OCI-LY7 (cell line): ENCODE results near the gene ACER2. TPM values are rescaled to one million over a fixed set of nuclear protein-coding genes. Genes with fewer than 3 reads are reported as not detected.

Experiments
- BruUV-seq: library from RNA; stranded (reverse); fragments of 400-500 nt; replicated peaks from 2 replicates; lab custom pipeline; 2021; lab: Mats Ljungman, UMichigan
- CTCF ChIA-PET: fragments of 300-600 bp; sonication (Branson Sonifier 250); formaldehyde crosslinking; loops from one replicate; lab custom pipeline; 2022; ENCODE audit warnings: antibody characterized with exemption; ENCODE audit not compliant: unreplicated experiment; lab: Charles Lee
- POLR2A ChIA-PET: fragments of 300-600 bp; sonication (Branson Sonifier 250); formaldehyde crosslinking; loops from one replicate; lab custom pipeline; 2022; ENCODE audit warnings: antibody characterized with exemption; lab: Charles Lee
- DNase-seq: peaks from one replicate; pipeline ENCODE4 v3.0.0-alpha.2; 2015; ENCODE audit warnings: low spot score
- H2AFZ ChIP-seq: fragments of 200-600 bp; sonication (generic), shearing (Covaris generic); 2 replicates; pipeline ENCODE4 v1.6.1; 2014; ENCODE audit warnings: mild to moderate bottlenecking, antibody characterized with exemption, low read length, moderate library complexity
- H3K27ac ChIP-seq: fragments of 200-600 bp; sonication (generic); 2 replicates; pipeline ENCODE4 v1.5.1; 2014; ENCODE audit warnings: mixed run types, low read depth, mild to moderate bottlenecking, moderate library complexity, low read length, inconsistent platforms; ENCODE audit not compliant: poor library complexity, severe bottlenecking
- H3K36me3 ChIP-seq: fragments of 200-600 bp; sonication (generic); 2 replicates; pipeline ENCODE4 v1.6.1; 2014; ENCODE audit warnings: mild to moderate bottlenecking, antibody characterized with exemption, low read length, moderate library complexity, mixed read lengths; ENCODE audit not compliant: insufficient read depth
- H3K4me1 ChIP-seq: fragments of 200-600 bp; sonication (generic); 2 replicates; pipeline ENCODE4 v1.5.1; 2014; ENCODE audit warnings: mild to moderate bottlenecking, low read length; ENCODE audit not compliant: insufficient read depth, poor library complexity, severe bottlenecking
- H3K4me2 ChIP-seq: fragments of 200-600 bp; sonication (generic); 2 replicates; pipeline ENCODE4 v1.6.1; 2014; ENCODE audit warnings: mild to moderate bottlenecking, low read length
- H3K4me3 ChIP-seq: fragments of 200-600 bp; sonication (generic); 2 replicates; pipeline ENCODE4 v1.5.1; 2014; ENCODE audit warnings: mild to moderate bottlenecking, low read depth, low read length; ENCODE audit not compliant: poor library complexity, severe bottlenecking
- H3K79me2 ChIP-seq: fragments of 200-600 bp; sonication (generic); 2 replicates; pipeline ENCODE4 v1.6.1; 2016; ENCODE audit warnings: low read depth, mild to moderate bottlenecking, low read length, moderate library complexity, mixed read lengths; ENCODE audit not compliant: insufficient read depth
- H3K9me2 ChIP-seq: fragments of 200-600 bp; sonication (generic); 2 replicates; pipeline ENCODE4 v1.6.1; 2016; ENCODE audit warnings: mild to moderate bottlenecking, low read length, mixed read lengths; ENCODE audit not compliant: insufficient read depth
- H3K9me3 ChIP-seq: fragments of 200-600 bp; sonication (generic); 2 replicates; pipeline ENCODE4 v1.6.1; 2014; ENCODE audit warnings: mild to moderate bottlenecking, mixed run types, low read length, mixed read lengths
- H4K20me1 ChIP-seq: fragments of 200-600 bp; sonication (generic); 2 replicates; pipeline ENCODE4 v1.6.1; 2014; ENCODE audit warnings: mild to moderate bottlenecking, antibody characterized with exemption, low read length, moderate library complexity, mixed read lengths; ENCODE audit not compliant: insufficient read depth
- CTCF ChIP-seq: fragments of 200-600 bp; sonication (generic); conservative IDR thresholded peaks from 2 replicates; pipeline ENCODE4 v1.5.1; 2014; ENCODE audit warnings: mild to moderate bottlenecking, antibody characterized with exemption, low read length, moderate library complexity, mixed read lengths
- EZH2phosphoT487 ChIP-seq: fragments of 200-600 bp; sonication (generic); IDR thresholded peaks from 2 replicates; pipeline ENCODE4 v1.6.1; 2018; ENCODE audit warnings: low read depth, borderline replicate concordance, mild to moderate bottlenecking, mixed run types, antibody characterized with exemption, low read length, moderate library complexity, mixed read lengths
- intact Hi-C: fragments of 100-400 bp; cut with micrococcal nuclease; formaldehyde crosslinking; loops from one replicate; pipeline ENCODE4 v1.10.0; 2022; ENCODE audit not compliant: unreplicated experiment
- total RNA-seq, 2 experiments: library from RNA; depleted of rRNA in 1 of 2; stranded (reverse); fragments of >200 nt in 1 of 2; shearing (Covaris generic) in 1 of 2; gene quantifications; 2 replicates each; pipeline ENCODE4 v1.2.3, GENCODE V29; 2014 to 2022

Gene ACER2
- total RNA-seq, 2 experiments from 2014 or later = 1.4 to 1.8 TPM

DNA sequence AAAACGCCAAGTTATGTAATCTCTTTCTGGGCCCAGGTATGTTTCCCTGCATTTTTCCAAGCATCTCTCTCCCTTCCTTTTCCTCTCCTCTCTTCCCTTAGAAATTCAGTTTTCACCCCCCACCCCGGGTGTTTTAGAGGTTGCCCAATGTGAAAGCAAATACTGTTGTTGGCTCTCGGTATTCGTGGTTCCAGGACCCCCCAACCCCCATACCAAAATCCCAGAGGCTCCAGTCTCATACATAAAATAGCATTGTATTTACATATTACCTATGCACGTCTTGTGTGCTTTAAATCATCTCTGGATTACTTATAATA is 48.8 kb downstream of the ACER2 start:
- Histone ChIP-seq H3K27ac (no peak overlapping the region), H3K36me3 (no peaks in the 10 kb centered on the region), H3K4me3 (peak overlapping the region; percentile 41), H4K20me1 (no peaks in the 10 kb centered on the region), H3K9me3 (no peaks in the 10 kb centered on the region), H2AFZ (peak overlapping the region; percentile 59; the same call in 1 of the 2 replicates), H3K79me2 (no peaks in the 10 kb centered on the region), H3K4me2 (peak overlapping the region; percentile 61), H3K4me1 (peaks cover 4% of the 10 kb centered on the region), H3K9me2 (no peaks in the 10 kb centered on the region)
- TF ChIP-seq EZH2phosphoT487 = no peak
- no peak; the same call in none of the 2 replicates for TF ChIP-seq CTCF
- CTCF ChIA-PET = interaction anchor here (1.2 kb wide), 1 partner anchor 409 kb away, joined by 7 read pairs; the partner anchor contains the start of gene RRAGA
- POLR2A ChIA-PET = interaction anchor here (0.5 to 1.6 kb wide), 4 partner anchors 11 to 371 kb away, joined by 3 to 8 read pairs (median 4); no protein-coding TSS in a partner anchor
- DNase-seq = no peak
- no TSS peak for BruUV-seq
- intact Hi-C loops = loop anchor here (1.0 to 5.0 kb wide), 6 partner anchors 77 to 1203 kb away; partner anchors contain the start of genes HAUS6, RPS6 and RRAGA

DNA sequence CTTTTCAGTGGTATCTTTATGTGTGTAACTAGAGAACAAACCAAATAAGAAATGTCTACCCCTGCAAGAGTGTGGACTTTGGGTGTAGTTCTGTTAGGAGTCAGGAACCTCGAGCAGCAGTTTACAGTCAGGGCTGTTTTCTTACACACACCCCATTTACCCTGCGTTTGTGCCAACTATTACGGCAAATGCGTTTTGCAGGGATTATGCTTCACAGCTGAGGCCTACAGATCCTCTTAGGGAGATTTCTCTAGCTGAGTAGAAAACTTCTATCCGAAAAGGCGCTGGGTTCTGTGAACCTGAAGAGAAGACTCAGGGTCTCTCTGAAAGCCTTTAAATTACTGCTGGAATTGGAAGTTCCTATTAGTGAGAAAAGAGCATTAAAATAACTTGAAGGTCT is 51.4 kb downstream of the ACER2 start:
- CTCF ChIA-PET = no interaction called here
- no peaks in the 10 kb centered on the region for H3K9me3 ChIP-seq

More for the DNA sequence above, 51.4 kb downstream of the ACER2 start:
- no peak for DNase-seq
- POLR2A ChIA-PET = no interaction called here
- no peaks in the 10 kb centered on the region for H3K79me2 ChIP-seq
- peaks cover 4% of the 10 kb centered on the region for H3K4me1 ChIP-seq
- H3K27ac ChIP-seq = no peak overlapping the region
- no peak overlapping the region for H3K4me3 ChIP-seq
- TF ChIP-seq CTCF = no peak
- intact Hi-C loops = no loop called here
- no peak overlapping the region for H3K4me2 ChIP-seq
- H3K9me2 ChIP-seq = no peaks in the 10 kb centered on the region
- no peak overlapping the region for H2AFZ ChIP-seq
- BruUV-seq = no TSS peak
- H3K36me3 ChIP-seq = no peaks in the 10 kb centered on the region
- no peaks in the 10 kb centered on the region for H4K20me1 ChIP-seq
